Natural killer cell (primary cell): ENCODE results near the gene OR11H6. TPM values are rescaled to one million over a fixed set of nuclear protein-coding genes. Genes with fewer than 3 reads are reported as not detected.
"Not testable (repeated sequence)": the region's sequence is repeated elsewhere in the genome, so short reads cannot be mapped to it uniquely, and the experiment has no call there.

Experiments used
- ATAC-seq, 3 donors: fragments of 150-1000 bp in 2 of 3; fragments of 200-7000 bp in 1 of 3; cut with Tn5 transposase; 1 replicate in 1 of 3; 2 replicates in 2 of 3; pipeline ENCODE4 v1.10.0; 2021; ENCODE audit warnings: mild to moderate bottlenecking in 2 of 3, moderate library complexity in 2 of 3
- DNase-seq, 2 donors: peaks; one replicate each; pipeline versions ENCODE4 v3.0.0 to v3.0.0-alpha.2; 2013 to 2021; ENCODE audit warnings: mixed read lengths in 1 of 2
- H3K27ac ChIP-seq: one replicate; pipeline ENCODE4 v1.5.1; 2013; ENCODE audit warnings: mild to moderate bottlenecking, low read length
- H3K27me3 ChIP-seq: one replicate; pipeline ENCODE4 v1.6.1; 2013; ENCODE audit warnings: low read length; ENCODE audit not compliant: control insufficient read depth, insufficient read depth
- H3K36me3 ChIP-seq: one replicate; pipeline ENCODE4 v1.6.1; 2013; ENCODE audit warnings: low read length; ENCODE audit not compliant: control insufficient read depth, insufficient read depth
- H3K4me1 ChIP-seq: one replicate; pipeline ENCODE4 v1.6.1; 2013; ENCODE audit warnings: low read length; ENCODE audit not compliant: control insufficient read depth, insufficient read depth
- H3K4me3 ChIP-seq: one replicate; pipeline ENCODE4 v1.5.1; 2013; ENCODE audit warnings: low read length
- H3K9me3 ChIP-seq: one replicate; pipeline ENCODE4 v1.6.1; 2013; ENCODE audit warnings: low read length; ENCODE audit not compliant: control insufficient read depth, insufficient read depth
- H3K27ac Mint-ChIP-seq, 2 donors: one replicate each; pipeline ENCODE4 v1.8.0; 2022; ENCODE audit warnings: mild to moderate bottlenecking in 2 of 2, mixed read lengths in 2 of 2, moderate library complexity in 1 of 2
- H3K27me3 Mint-ChIP-seq, 2 donors: one replicate each; pipeline ENCODE4 v1.8.0; 2022; ENCODE audit warnings: low read depth in 2 of 2, mixed read lengths in 2 of 2
- H3K36me3 Mint-ChIP-seq: one replicate; pipeline ENCODE4 v1.8.0; 2022; ENCODE audit warnings: mixed read lengths
- H3K4me1 Mint-ChIP-seq, 2 donors: one replicate each; pipeline ENCODE4 v1.8.0; 2022; ENCODE audit warnings: mixed read lengths in 2 of 2
- H3K4me3 Mint-ChIP-seq: one replicate; pipeline ENCODE4 v1.8.0; 2022; ENCODE audit warnings: mild to moderate bottlenecking, moderate library complexity, mixed read lengths
- H3K9me3 Mint-ChIP-seq, 2 donors: one replicate each; pipeline ENCODE4 v1.8.0; 2022; ENCODE audit warnings: mixed read lengths in 2 of 2
- CTCF ChIP-seq: fragments of 200-600 bp; IDR thresholded peaks from one replicate; pipeline ENCODE4 v1.8.0; 2022; ENCODE audit warnings: antibody characterized with exemption
- WGBS: methylation state at CpG from one replicate; pipeline ENCODE4 v1.1.7; 2013; ENCODE audit warnings: missing lambda C conversion rate; ENCODE audit not compliant: insufficient coverage; 5-methylcytosine and 5-hydroxymethylcytosine counted together
- intact Hi-C: fragments of 100-400 bp; cut with micrococcal nuclease; formaldehyde crosslinking; loops from one replicate; pipeline ENCODE4 v1.14.2; 2022
- total RNA-seq, 4 donors: library from RNA; stranded (reverse); fragments of 120-200 nt in 1 of 4; gene quantifications; one replicate each; pipeline versions ENCODE4 v1.2.3 to v1.2.4, GENCODE V29; 2013 to 2022

Gene OR11H6
- total RNA-seq, 3 donors from 2014 or later (not counting 1 experiment from before 2014, with no cell fraction given) = not detected

- no peaks in the 10 kb centered on the region for H3K4me1 Mint-ChIP-seq
- Histone ChIP-seq H3K27ac (no peak within 1 kb of the TSS), H3K27me3 (no peaks in the 10 kb centered on the region), H3K9me3 (no peaks in the 10 kb centered on the region), H3K36me3 (no peaks in the 10 kb centered on the region), H3K4me3 (no peak within 1 kb of the TSS), H3K4me1 (no peaks in the 10 kb centered on the region)
- peaks cover 0 to 8% of the 10 kb centered on the region in 2 donors for H3K27me3 Mint-ChIP-seq
- H3K4me3 Mint-ChIP-seq = no peak within 1 kb of the TSS
- intact Hi-C loops = no loop called here
- TF ChIP-seq CTCF = no peak
- no peak within 1 kb of the TSS for H3K27ac Mint-ChIP-seq
- no peaks in the 10 kb centered on the region for H3K36me3 Mint-ChIP-seq
- no peak for DNase-seq
- 62% methylated on average over 1 of the region's 1 CpG for WGBS
- H3K9me3 Mint-ChIP-seq = peaks cover 0 to 2% of the 10 kb centered on the region in 2 donors
- no peak for ATAC-seq
Measured at GRCh38 chr14:20190596-20190995, 32.9 kb upstream of the OR11H6 start, which contains the start of gene OR11G2. Gene OR11G2 (plus strand): TSS chr14:20190896. CDS start chr14:20197438, 6,542 bp downstream.

- Histone ChIP-seq H3K4me3 (no peak overlapping the region), H3K27ac (no peak overlapping the region), H3K9me3 (no peaks in the 10 kb centered on the region), H3K4me1 (no peaks in the 10 kb centered on the region), H3K36me3 (no peaks in the 10 kb centered on the region), H3K27me3 (no peaks in the 10 kb centered on the region)
- no peak overlapping the region for H3K4me3 Mint-ChIP-seq
- no peak overlapping the region for H3K27ac Mint-ChIP-seq
- no peak for DNase-seq
- peaks cover 0 to 8% of the 10 kb centered on the region in 2 donors for H3K27me3 Mint-ChIP-seq
- H3K36me3 Mint-ChIP-seq = no peaks in the 10 kb centered on the region
- no peak for ATAC-seq
- 77% methylated on average over 3 of the region's 3 CpGs for WGBS
- TF ChIP-seq CTCF = no peak
- intact Hi-C loops = no loop called here
- no peaks in the 10 kb centered on the region for H3K4me1 Mint-ChIP-seq
- peaks cover 0 to 2% of the 10 kb centered on the region in 2 donors for H3K9me3 Mint-ChIP-seq
Measured at GRCh38 chr14:20191396-20191795, 32.1 kb upstream of the OR11H6 start.

- TF ChIP-seq CTCF = no peak
- H3K4me3 Mint-ChIP-seq = no peak overlapping the region
- H3K27ac ChIP-seq = no peak overlapping the region
- no peaks in the 10 kb centered on the region for H3K9me3 Mint-ChIP-seq
- H3K27me3 Mint-ChIP-seq = peaks cover 0 to 3% of the 10 kb centered on the region in 2 donors
- no peaks in the 10 kb centered on the region for H3K9me3 ChIP-seq
- H3K27ac Mint-ChIP-seq = no peak overlapping the region
- H3K27me3 ChIP-seq = no peaks in the 10 kb centered on the region
- no peaks in the 10 kb centered on the region for H3K36me3 ChIP-seq
- no peak overlapping the region for H3K4me3 ChIP-seq
- intact Hi-C loops = no loop called here
- no peaks in the 10 kb centered on the region for H3K4me1 ChIP-seq
- ATAC-seq (no peak), DNase-seq (no peak)
- no peaks in the 10 kb centered on the region for H3K36me3 Mint-ChIP-seq
- no peaks in the 10 kb centered on the region for H3K4me1 Mint-ChIP-seq
Measured at GRCh38 chr14:20194101-20194500, 29.4 kb upstream of the OR11H6 start.

- H3K27ac Mint-ChIP-seq, H3K27me3 Mint-ChIP-seq, intact Hi-C loops, ATAC-seq, H3K36me3 Mint-ChIP-seq, H3K4me1 Mint-ChIP-seq, H3K9me3 ChIP-seq, H3K4me3 Mint-ChIP-seq, H3K27me3 ChIP-seq, DNase-seq, H3K4me1 ChIP-seq, H3K9me3 Mint-ChIP-seq, H3K27ac ChIP-seq, H3K4me3 ChIP-seq, H3K36me3 ChIP-seq: not testable (repeated sequence)
- WGBS = 81% methylated on average over 6 of the region's 6 CpGs
Measured at GRCh38 chr14:20195170-20195569, 28.3 kb upstream of the OR11H6 start.
